Measurements from ENCODE around the gene DBN1. TPM values are rescaled to one million over a fixed set of nuclear protein-coding genes. Genes with fewer than 3 reads are reported as not detected.
A peak's percentile ranks its signal among the peaks of the same experiment; 100 is the strongest.

Gene DBN1
- total and polyA plus RNA-seq, 2 experiments from 2014 or later, result 163 to 257 TPM

DNA sequence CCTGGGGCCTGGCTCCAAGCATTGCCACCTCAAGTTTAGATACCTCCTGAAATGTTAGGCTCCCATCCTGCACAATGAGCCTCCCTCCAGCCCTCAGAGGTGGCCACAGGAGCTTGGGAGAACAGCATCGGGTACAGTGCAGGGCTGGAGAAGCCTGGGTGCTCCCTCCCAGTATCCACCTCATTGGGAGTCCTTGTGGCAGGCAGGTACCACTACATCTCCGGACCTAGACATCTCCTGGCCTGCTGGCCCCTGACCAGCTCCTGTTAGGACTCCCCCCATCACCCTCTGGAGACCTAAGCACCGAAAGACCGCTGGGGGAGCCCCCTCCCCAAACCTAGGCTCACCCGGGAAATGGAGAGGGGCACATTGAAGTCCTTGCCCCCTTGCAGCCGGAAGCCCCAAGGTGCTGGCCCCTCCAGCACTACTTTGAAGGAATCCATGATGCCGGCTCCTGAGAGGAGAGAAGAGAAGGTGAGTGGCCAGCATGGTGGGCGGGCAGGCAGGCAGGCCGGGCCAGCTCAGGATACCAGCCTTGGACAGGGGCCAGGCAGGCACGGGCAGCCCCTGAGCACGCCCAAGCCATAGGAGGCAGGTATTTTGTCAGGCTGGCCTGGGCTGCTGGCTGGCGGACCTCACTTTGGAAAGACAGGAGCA lies 22.8 kb upstream of the DBN1 start:
- peaks cover 9% of the 10 kb centered on the region; the same call in 1 of the 2 replicates for H3K36me3 ChIP-seq (ENCODE audit: low read depth)
- 13 to 23% methylated on average over 11 to 12 of the region's 12 CpGs for WGBS, 2 experiments (ENCODE audit: low coverage in 1 of 2, low lambda C conversion rate in 2 of 2, missing lambda C conversion rate in 2 of 2)
- H3K79me2 ChIP-seq (ENCODE audit: insufficient read depth), result peaks cover 38% of the 10 kb centered on the region
- H3K4me2 ChIP-seq (ENCODE audit: unreplicated experiment), result peak overlapping the region; percentile 96
- TF ChIP-seq EZH2 (IDR thresholded peaks at IDR 0.05; ENCODE audit: insufficient read depth, poor library complexity, severe bottlenecking) (no peak), EZH2phosphoT487 (IDR thresholded peaks at IDR 0.05; ENCODE audit: insufficient read depth, low read depth) (no peak)
- H3K27me3 ChIP-seq (replicated peaks; ENCODE audit: insufficient read depth), result no peaks in the 10 kb centered on the region
- peak overlapping the region; percentile 86 for H3K4me3 ChIP-seq
- H3K27ac ChIP-seq, result peak overlapping the region; percentile 83
- H3K9me3 ChIP-seq (ENCODE audit: low read depth), result no peaks in the 10 kb centered on the region
- H3K9me2 ChIP-seq (ENCODE audit: insufficient read depth), result no peaks in the 10 kb centered on the region
- peak; percentile 83 for DNase-seq
- H3F3A ChIP-seq (ENCODE audit: insufficient read depth), result peaks cover 26% of the 10 kb centered on the region
- in situ Hi-C loops (cut with MboI), result no loop called here
- H3K4me1 ChIP-seq (ENCODE audit: insufficient read depth), result peaks cover 23% of the 10 kb centered on the region
- H3K9ac ChIP-seq, result peak overlapping the region; percentile 87
- H2AFZ ChIP-seq, result no peak overlapping the region
- no peaks in the 10 kb centered on the region for H4K20me1 ChIP-seq (ENCODE audit: insufficient read depth)

DNA sequence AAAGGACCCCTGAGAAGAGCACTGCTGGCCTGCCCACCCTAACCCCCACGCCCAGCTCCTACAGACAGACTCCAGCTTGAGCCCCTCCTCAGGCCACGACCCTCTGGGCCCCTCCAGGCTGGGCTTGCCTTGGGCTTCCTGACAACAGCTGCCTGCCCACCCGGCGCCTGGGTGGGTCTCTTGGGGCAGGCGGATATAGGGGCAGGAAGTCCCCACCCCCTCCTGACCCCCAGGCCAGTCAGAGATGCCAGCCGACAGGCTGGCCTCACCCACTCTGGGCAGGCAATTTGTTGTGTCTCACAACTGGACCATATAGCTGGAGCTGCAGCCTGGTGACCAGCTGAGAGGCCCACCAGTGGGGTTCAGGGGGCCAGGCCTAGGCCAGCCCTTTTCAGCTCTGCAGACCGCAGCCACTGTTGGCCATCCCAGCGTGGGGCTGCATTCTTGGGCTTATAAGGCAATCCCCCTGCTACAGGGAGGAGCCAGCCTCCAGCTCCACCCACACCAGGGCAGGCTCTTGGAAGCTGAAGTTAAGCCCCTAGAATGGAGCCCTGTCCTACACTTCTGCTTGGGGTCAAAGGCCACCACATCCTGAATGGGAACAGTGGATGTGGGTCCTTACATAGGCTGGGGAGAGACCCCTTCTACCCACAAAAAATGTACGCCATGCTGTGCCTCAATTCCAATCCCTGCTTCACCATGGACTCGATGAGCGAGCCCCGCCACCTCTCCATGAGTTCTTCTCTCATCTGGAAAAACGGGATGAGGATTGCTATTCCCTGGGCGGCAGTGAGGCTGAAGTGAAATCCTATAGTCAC lies 22.0 kb upstream of the DBN1 start:
- Histone ChIP-seq H3K9me2 (ENCODE audit: insufficient read depth) (no peaks in the 10 kb centered on the region), H3F3A (ENCODE audit: insufficient read depth) (peaks cover 22% of the 10 kb centered on the region), H3K9me3 (ENCODE audit: low read depth) (no peaks in the 10 kb centered on the region), H2AFZ (no peak overlapping the region), H3K36me3 (ENCODE audit: low read depth) (peaks cover 14% of the 10 kb centered on the region; the same call in 1 of the 2 replicates), H3K4me2 (ENCODE audit: unreplicated experiment) (peak overlapping the region; percentile 96), H3K4me3 (peak overlapping the region; percentile 86), H3K9ac (peak overlapping the region; percentile 87), H3K27ac (peak overlapping the region; percentile 83), H3K27me3 (replicated peaks; ENCODE audit: insufficient read depth) (no peaks in the 10 kb centered on the region), H3K4me1 (ENCODE audit: insufficient read depth) (peaks cover 23% of the 10 kb centered on the region), H4K20me1 (ENCODE audit: insufficient read depth) (no peaks in the 10 kb centered on the region), H3K79me2 (ENCODE audit: insufficient read depth) (peaks cover 43% of the 10 kb centered on the region)
- 33 to 36% methylated on average over 12 to 14 of the region's 14 CpGs for WGBS, 2 experiments (ENCODE audit: low coverage in 1 of 2, low lambda C conversion rate in 2 of 2, missing lambda C conversion rate in 2 of 2)
- in situ Hi-C loops (cut with MboI), result no loop called here
- peak; percentile 85 for DNase-seq
- TF ChIP-seq EZH2 (IDR thresholded peaks at IDR 0.05; ENCODE audit: insufficient read depth, poor library complexity, severe bottlenecking) (no peak), EZH2phosphoT487 (IDR thresholded peaks at IDR 0.05; ENCODE audit: insufficient read depth, low read depth) (no peak)

DNA sequence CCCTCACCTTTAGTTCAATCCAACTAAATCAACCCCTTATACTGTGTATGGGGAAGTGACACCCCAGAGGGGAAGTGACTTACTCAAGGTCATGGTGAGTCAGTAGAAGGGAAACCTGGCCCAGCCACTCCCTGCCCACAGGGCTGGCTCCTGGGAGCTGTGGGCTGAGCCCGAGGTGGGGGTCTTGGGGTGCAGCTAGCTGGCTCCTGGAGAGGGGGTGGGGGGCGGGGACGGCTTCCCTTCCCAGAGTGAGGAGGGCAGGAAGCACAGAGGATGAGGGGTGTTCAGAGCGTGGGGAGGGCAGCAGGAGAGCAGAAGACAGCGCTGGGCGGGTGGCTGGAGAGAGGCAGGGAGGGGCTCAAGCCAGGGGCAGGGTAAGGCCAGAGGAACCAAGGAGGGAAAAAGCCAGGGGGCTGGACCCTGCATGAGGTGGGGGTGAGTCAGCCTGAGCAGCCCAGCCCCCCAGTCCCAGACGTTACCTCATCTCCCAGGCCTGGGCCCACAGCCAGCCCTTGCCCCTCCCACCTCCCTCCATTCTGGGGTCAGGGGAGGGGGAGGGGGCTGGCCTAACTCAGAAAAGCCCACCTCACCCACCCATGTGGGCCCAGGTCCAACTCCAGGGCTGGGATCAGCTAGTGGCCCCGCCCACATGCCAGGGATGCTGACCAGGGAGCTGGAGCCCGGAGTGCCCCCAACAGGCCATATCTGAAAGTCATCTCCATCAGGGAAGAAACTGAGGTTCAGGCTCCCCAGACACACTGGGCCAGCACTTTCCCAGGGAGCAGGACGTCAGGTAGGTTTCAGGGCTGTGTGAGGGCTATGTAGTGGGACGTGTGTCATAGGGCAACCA lies 21.1 kb upstream of the DBN1 start:
- Histone ChIP-seq H3K79me2 (ENCODE audit: insufficient read depth) (peaks cover 51% of the 10 kb centered on the region), H3K36me3 (ENCODE audit: low read depth) (peaks cover 16% of the 10 kb centered on the region; the same call in 1 of the 2 replicates), H3K9ac (peak overlapping the region; percentile 87), H3K9me2 (ENCODE audit: insufficient read depth) (no peaks in the 10 kb centered on the region), H4K20me1 (ENCODE audit: insufficient read depth) (no peaks in the 10 kb centered on the region), H3K27me3 (replicated peaks; ENCODE audit: insufficient read depth) (no peaks in the 10 kb centered on the region), H3K4me1 (ENCODE audit: insufficient read depth) (peaks cover 23% of the 10 kb centered on the region), H2AFZ (no peak overlapping the region), H3F3A (ENCODE audit: insufficient read depth) (peaks cover 13% of the 10 kb centered on the region), H3K4me2 (ENCODE audit: unreplicated experiment) (peak overlapping the region; percentile 96), H3K9me3 (ENCODE audit: low read depth) (no peaks in the 10 kb centered on the region), H3K4me3 (peak overlapping the region; percentile 86), H3K27ac (peak overlapping the region; percentile 83)
- in situ Hi-C loops (cut with MboI), result no loop called here
- TF ChIP-seq EZH2phosphoT487 (IDR thresholded peaks at IDR 0.05; ENCODE audit: insufficient read depth, low read depth) (no peak), EZH2 (IDR thresholded peaks at IDR 0.05; ENCODE audit: insufficient read depth, poor library complexity, severe bottlenecking) (no peak)
- 5 to 11% methylated on average over 4 to 11 of the region's 11 CpGs for WGBS, 2 experiments (ENCODE audit: low coverage in 1 of 2, low lambda C conversion rate in 2 of 2, missing lambda C conversion rate in 2 of 2)
- peak; percentile 94 for DNase-seq

DNA sequence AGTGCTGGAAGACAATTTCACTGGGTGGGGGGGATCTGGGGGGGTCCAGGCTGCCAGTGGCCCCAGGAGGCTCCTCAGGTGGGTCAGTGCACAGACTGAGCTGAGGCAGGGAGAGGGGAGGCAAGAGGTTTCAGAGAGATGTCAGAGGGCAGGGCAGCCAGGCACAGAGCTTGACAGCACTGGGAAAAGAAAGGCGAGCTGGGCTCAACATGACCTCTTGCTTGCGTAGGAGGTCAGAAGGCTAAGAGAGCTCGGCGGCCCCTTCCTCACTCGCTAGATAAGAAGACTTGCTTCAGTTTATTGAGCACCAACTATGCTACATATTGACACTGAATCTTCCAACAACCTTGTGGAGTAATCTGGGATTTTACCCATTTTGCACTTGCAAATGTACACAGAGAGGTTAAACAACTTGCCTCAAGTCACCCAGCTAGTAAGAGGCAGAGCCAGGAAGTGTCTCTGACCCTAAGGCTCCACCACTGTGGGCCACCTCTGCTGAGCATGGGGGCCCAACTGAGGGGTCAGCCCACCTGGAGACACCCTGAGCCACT lies 20.4 kb upstream of the DBN1 start:
- whole genome bisulfite sequencing, 2 experiments (ENCODE audit: low coverage in 1 of 2, low lambda C conversion rate in 2 of 2, missing lambda C conversion rate in 2 of 2), result 87 to 93% methylated on average over 5 of the region's 5 CpGs
- H3F3A ChIP-seq (ENCODE audit: insufficient read depth), result peaks cover 13% of the 10 kb centered on the region
- no peak for DNase-seq
- no peaks in the 10 kb centered on the region for H4K20me1 ChIP-seq (ENCODE audit: insufficient read depth)
- no peaks in the 10 kb centered on the region for H3K9me3 ChIP-seq (ENCODE audit: low read depth)
- H3K27me3 ChIP-seq (replicated peaks; ENCODE audit: insufficient read depth), result no peaks in the 10 kb centered on the region
- H3K4me2 ChIP-seq (ENCODE audit: unreplicated experiment), result peak overlapping the region; percentile 62
- H3K4me1 ChIP-seq (ENCODE audit: insufficient read depth), result peaks cover 23% of the 10 kb centered on the region
- H3K9ac ChIP-seq, result peak overlapping the region; percentile 64
- H2AFZ ChIP-seq, result no peak overlapping the region
- H3K9me2 ChIP-seq (ENCODE audit: insufficient read depth), result no peaks in the 10 kb centered on the region
- peak overlapping the region; percentile 53 for H3K4me3 ChIP-seq
- TF ChIP-seq EZH2phosphoT487 (IDR thresholded peaks at IDR 0.05; ENCODE audit: insufficient read depth, low read depth), result no peak
- no peak for TF ChIP-seq EZH2 (IDR thresholded peaks at IDR 0.05; ENCODE audit: insufficient read depth, poor library complexity, severe bottlenecking)
- in situ Hi-C loops (cut with MboI), result no loop called here
- H3K27ac ChIP-seq, result peak overlapping the region; percentile 83
- peaks cover 23% of the 10 kb centered on the region; the same call in 1 of the 2 replicates for H3K36me3 ChIP-seq (ENCODE audit: low read depth)
- H3K79me2 ChIP-seq (ENCODE audit: insufficient read depth), result peaks cover 58% of the 10 kb centered on the region

All from GM23248 (cell line).